H9 (cell line): ENCODE results near the gene MYLK. TPM values are rescaled to one million over a fixed set of nuclear protein-coding genes. Genes with fewer than 3 reads are reported as not detected.

Source experiments
- DNase-seq: peaks from one replicate; pipeline ENCODE4 v3.0.0-alpha.2; 2017
- H2AFZ ChIP-seq: one replicate; pipeline ENCODE4 v1.6.1; 2013; ENCODE audit warnings: mild to moderate bottlenecking, low read length, control low read depth, moderate library complexity
- H2AK5ac ChIP-seq: 2 replicates; pipeline ENCODE4 v1.6.1; 2013; ENCODE audit warnings: low read length, control low read depth, mixed read lengths; ENCODE audit not compliant: insufficient read length
- H2BK120ac ChIP-seq: one replicate; pipeline ENCODE4 v1.6.1; 2013; ENCODE audit warnings: low read depth, mild to moderate bottlenecking, low read length, control low read depth, inconsistent platforms; ENCODE audit not compliant: poor library complexity, severe bottlenecking
- H2BK12ac ChIP-seq: 2 replicates; pipeline ENCODE4 v1.6.1; 2013; ENCODE audit warnings: low read length, control low read depth, mixed read lengths, low read depth; ENCODE audit not compliant: insufficient read length
- H2BK15ac ChIP-seq: 2 replicates; pipeline ENCODE4 v1.6.1; 2013; ENCODE audit warnings: low read depth, low read length, control low read depth
- H2BK20ac ChIP-seq: one replicate; pipeline ENCODE4 v1.6.1; 2013; ENCODE audit warnings: low read depth, mild to moderate bottlenecking, low read length, control low read depth, inconsistent platforms; ENCODE audit not compliant: poor library complexity, severe bottlenecking
- H2BK5ac ChIP-seq: 2 replicates; pipeline ENCODE4 v1.6.1; 2013; ENCODE audit warnings: low read length, control low read depth, mixed read lengths; ENCODE audit not compliant: insufficient read length
- H3K14ac ChIP-seq: 2 replicates; pipeline ENCODE4 v1.6.1; 2013; ENCODE audit warnings: low read length, control low read depth; ENCODE audit not compliant: insufficient read depth
- H3K18ac ChIP-seq: 2 replicates; pipeline ENCODE4 v1.6.1; 2013; ENCODE audit warnings: low read depth, mild to moderate bottlenecking, mixed read lengths, low read length, control low read depth; ENCODE audit not compliant: insufficient read length
- H3K23ac ChIP-seq: 2 replicates; pipeline ENCODE4 v1.6.1; 2013; ENCODE audit warnings: low read length, control low read depth, mixed read lengths, low read depth; ENCODE audit not compliant: insufficient read length
- H3K23me2 ChIP-seq: 2 replicates; pipeline ENCODE4 v1.6.1; 2013; ENCODE audit warnings: low read depth, mild to moderate bottlenecking, mixed read lengths, low read length, control low read depth; ENCODE audit not compliant: insufficient read length, poor library complexity, severe bottlenecking
- H3K27ac ChIP-seq: 2 replicates; pipeline ENCODE4 v1.5.1; 2013; ENCODE audit warnings: low read length, control low read depth, mixed read lengths, low read depth; ENCODE audit not compliant: insufficient read length
- H3K27me3 ChIP-seq: 2 replicates; pipeline ENCODE4 v1.6.1; 2013; ENCODE audit warnings: low read length, control low read depth, inconsistent platforms; ENCODE audit not compliant: insufficient read depth
- H3K4ac ChIP-seq: 2 replicates; pipeline ENCODE4 v1.6.1; 2013; ENCODE audit warnings: low read depth, mild to moderate bottlenecking, control low read depth, inconsistent platforms, low read length, moderate library complexity
- H3K4me1 ChIP-seq: 2 replicates; pipeline ENCODE4 v1.6.1; 2013; ENCODE audit warnings: low read length, control low read depth, inconsistent platforms; ENCODE audit not compliant: insufficient read depth
- H3K4me2 ChIP-seq: 2 replicates; pipeline ENCODE4 v1.6.1; 2013; ENCODE audit warnings: low read length, control low read depth, mixed read lengths; ENCODE audit not compliant: insufficient read length, insufficient read depth
- H3K56ac ChIP-seq: 2 replicates; pipeline ENCODE4 v1.6.1; 2013; ENCODE audit warnings: low read depth, mild to moderate bottlenecking, mixed read lengths, low read length, control low read depth; ENCODE audit not compliant: insufficient read length
- H3K79me1 ChIP-seq: 2 replicates; pipeline ENCODE4 v1.6.1; 2013; ENCODE audit warnings: low read depth, mild to moderate bottlenecking, moderate library complexity, low read length, control low read depth, inconsistent platforms; ENCODE audit not compliant: insufficient read depth, poor library complexity, severe bottlenecking
- H3K79me2 ChIP-seq: 2 replicates; pipeline ENCODE4 v1.6.1; 2013; ENCODE audit warnings: low read length, control low read depth, inconsistent platforms; ENCODE audit not compliant: insufficient read depth
- H3K9ac ChIP-seq: 2 replicates; pipeline ENCODE4 v1.6.1; 2013; ENCODE audit warnings: low read length, control low read depth, mixed read lengths; ENCODE audit not compliant: insufficient read length; ENCODE audit errors: extremely low read depth
- H3K9me3 ChIP-seq: one replicate; pipeline ENCODE4 v1.6.1; 2013; ENCODE audit warnings: low read depth, low read length, inconsistent platforms; ENCODE audit not compliant: control insufficient read depth
- H3T11ph ChIP-seq: one replicate; pipeline ENCODE4 v1.6.1; 2013; ENCODE audit warnings: mild to moderate bottlenecking, low read length, control low read depth, inconsistent platforms
- H4K20me1 ChIP-seq: one replicate; pipeline ENCODE4 v1.6.1; 2013; ENCODE audit not compliant: control insufficient read depth, insufficient read length, insufficient read depth
- H4K5ac ChIP-seq: 2 replicates; pipeline ENCODE4 v1.6.1; 2013; ENCODE audit warnings: low read depth, mild to moderate bottlenecking, mixed read lengths, low read length, control low read depth; ENCODE audit not compliant: insufficient read length
- H4K8ac ChIP-seq: replicated peaks from 2 replicates; pipeline ENCODE4 v1.6.1; 2013; ENCODE audit warnings: low read length, control low read depth, mixed read lengths, low read depth; ENCODE audit not compliant: insufficient read length
- H4K91ac ChIP-seq: 2 replicates; pipeline ENCODE4 v1.6.1; 2013; ENCODE audit warnings: low read depth, mild to moderate bottlenecking, moderate library complexity, mixed read lengths, low read length, control low read depth; ENCODE audit not compliant: insufficient read length
- H3K27ac Mint-ChIP-seq, 3 experiments: 2 replicates in 2 of 3; 3 replicates in 1 of 3; pipeline ENCODE4 v1.8.0; 2020 to 2021; ENCODE audit warnings: mixed read lengths in 3 of 3, mild to moderate bottlenecking in 1 of 3, moderate library complexity in 1 of 3
- H3K27me3 Mint-ChIP-seq: 2 replicates; pipeline ENCODE4 v1.8.0; 2021; ENCODE audit warnings: low read depth, mild to moderate bottlenecking, moderate library complexity, mixed read lengths
- H3K36me3 Mint-ChIP-seq, 3 experiments: 2 replicates in 2 of 3; 3 replicates in 1 of 3; pipeline ENCODE4 v1.8.0; 2020 to 2021; ENCODE audit warnings: low read depth in 3 of 3, mixed read lengths in 3 of 3; ENCODE audit not compliant: insufficient read depth in 1 of 3
- H3K4me1 Mint-ChIP-seq, 2 experiments: 2 replicates each; pipeline ENCODE4 v1.8.0; 2020; ENCODE audit warnings: mixed read lengths in 2 of 2
- H3K4me3 Mint-ChIP-seq, 2 experiments: 2 replicates in 1 of 2; 3 replicates in 1 of 2; pipeline ENCODE4 v1.8.0; 2020 to 2021; ENCODE audit warnings: mild to moderate bottlenecking in 2 of 2, mixed read lengths in 2 of 2, moderate library complexity in 1 of 2
- H3K9me3 Mint-ChIP-seq, 2 experiments: 2 replicates in 1 of 2; 3 replicates in 1 of 2; pipeline ENCODE4 v1.8.0; 2020; ENCODE audit warnings: mild to moderate bottlenecking in 2 of 2, mixed read lengths in 2 of 2, moderate library complexity in 1 of 2
- WGBS: extraction: QIAGEN DNeasy Blood & Tissue Kit; methylation state at CpG from one replicate; pipeline ENCODE4 v1.1.7; 2013; ENCODE audit warnings: missing lambda C conversion rate, low lambda C conversion rate, mixed read lengths; ENCODE audit not compliant: insufficient read length; ENCODE audit errors: extremely low coverage; 5-methylcytosine and 5-hydroxymethylcytosine counted together
- total RNA-seq: library from RNA; stranded (reverse); gene quantifications from 2 replicates; pipeline ENCODE4 v1.2.1, GENCODE V29; 2021
- TF ChIP-seq, protein P1 (sequence below): fragments of 200-600 bp; sonication (generic); conservative IDR thresholded peaks from 3 replicates; pipeline ENCODE4 v1.8.0; 2021; ENCODE audit warnings: antibody characterized with exemption, mild to moderate bottlenecking

The MYLK gene
- total RNA-seq, 1 experiment from 2014 or later = 10.1 TPM

- H3K4me1 ChIP-seq = no peaks in the 10 kb centered on the region
- no peaks in the 10 kb centered on the region for H3K79me1 ChIP-seq
- Mint-ChIP-seq H3K4me1 (no peaks in the 10 kb centered on the region), H3K4me3 (no peak overlapping the region), H3K27me3 (no peaks in the 10 kb centered on the region), H3K9me3 (no peaks in the 10 kb centered on the region), H3K27ac (no peak overlapping the region), H3K36me3 (no peaks in the 10 kb centered on the region)
- no peak overlapping the region for H3K4ac ChIP-seq
- H3K23me2 ChIP-seq = peaks cover 2% of the 10 kb centered on the region
- no peak overlapping the region for H4K5ac ChIP-seq
- H2BK15ac ChIP-seq = no peak overlapping the region
- H2AFZ ChIP-seq = no peak overlapping the region
- no peak for DNase-seq
- no peak overlapping the region for H3K9ac ChIP-seq
- no peak overlapping the region for H3K18ac ChIP-seq
- no peaks in the 10 kb centered on the region for H3K79me2 ChIP-seq
- H3K9me3 ChIP-seq = no peaks in the 10 kb centered on the region
- no peak overlapping the region for H3T11ph ChIP-seq
- no peak overlapping the region for H2BK20ac ChIP-seq
- H4K8ac ChIP-seq = no peak overlapping the region
- H4K20me1 ChIP-seq = no peaks in the 10 kb centered on the region
- no peak overlapping the region for H2BK12ac ChIP-seq
- H2BK5ac ChIP-seq = no peak overlapping the region
- H2BK120ac ChIP-seq = no peak overlapping the region
- no peak overlapping the region for H3K23ac ChIP-seq
- no CpG with 5 or more reads among the region's 5 CpGs for WGBS
- H3K14ac ChIP-seq = no peak overlapping the region
- no peak overlapping the region for H3K27ac ChIP-seq
- H3K56ac ChIP-seq = no peak overlapping the region
- H4K91ac ChIP-seq = no peak overlapping the region
- no peak overlapping the region for H3K4me2 ChIP-seq
- no peak overlapping the region for H2AK5ac ChIP-seq
- TF ChIP-seq, protein P1, sequence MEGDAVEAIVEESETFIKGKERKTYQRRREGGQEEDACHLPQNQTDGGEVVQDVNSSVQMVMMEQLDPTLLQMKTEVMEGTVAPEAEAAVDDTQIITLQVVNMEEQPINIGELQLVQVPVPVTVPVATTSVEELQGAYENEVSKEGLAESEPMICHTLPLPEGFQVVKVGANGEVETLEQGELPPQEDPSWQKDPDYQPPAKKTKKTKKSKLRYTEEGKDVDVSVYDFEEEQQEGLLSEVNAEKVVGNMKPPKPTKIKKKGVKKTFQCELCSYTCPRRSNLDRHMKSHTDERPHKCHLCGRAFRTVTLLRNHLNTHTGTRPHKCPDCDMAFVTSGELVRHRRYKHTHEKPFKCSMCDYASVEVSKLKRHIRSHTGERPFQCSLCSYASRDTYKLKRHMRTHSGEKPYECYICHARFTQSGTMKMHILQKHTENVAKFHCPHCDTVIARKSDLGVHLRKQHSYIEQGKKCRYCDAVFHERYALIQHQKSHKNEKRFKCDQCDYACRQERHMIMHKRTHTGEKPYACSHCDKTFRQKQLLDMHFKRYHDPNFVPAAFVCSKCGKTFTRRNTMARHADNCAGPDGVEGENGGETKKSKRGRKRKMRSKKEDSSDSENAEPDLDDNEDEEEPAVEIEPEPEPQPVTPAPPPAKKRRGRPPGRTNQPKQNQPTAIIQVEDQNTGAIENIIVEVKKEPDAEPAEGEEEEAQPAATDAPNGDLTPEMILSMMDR = no peak
- no peaks in the 10 kb centered on the region for H3K27me3 ChIP-seq
Observed at GRCh38 chr3:123899300-123899865, 15.3 kb upstream of the MYLK start.
